Nephron (organoid): ENCODE data around the gene GSS.

Source experiments
- H3K27ac Mint-ChIP-seq, 3 experiments: 2 replicates each; pipeline ENCODE4 v1.8.0; 2020; ENCODE audit warnings: mixed read lengths in 3 of 3, mild to moderate bottlenecking in 2 of 3, moderate library complexity in 1 of 3
- H3K27me3 Mint-ChIP-seq: 2 replicates; pipeline ENCODE4 v1.8.0; 2021; ENCODE audit warnings: low read depth, mild to moderate bottlenecking, moderate library complexity, mixed read lengths
- H3K36me3 Mint-ChIP-seq: 2 replicates; pipeline ENCODE4 v1.8.0; 2020; ENCODE audit warnings: low read depth, mixed read lengths
- H3K4me1 Mint-ChIP-seq: 2 replicates; pipeline ENCODE4 v1.8.0; 2020; ENCODE audit warnings: mixed read lengths
- H3K4me3 Mint-ChIP-seq, 3 experiments: 2 replicates each; pipeline ENCODE4 v1.8.0; 2020; ENCODE audit warnings: mild to moderate bottlenecking in 3 of 3, mixed read lengths in 3 of 3, moderate library complexity in 2 of 3
- H3K9me3 Mint-ChIP-seq: 2 replicates; pipeline ENCODE4 v1.8.0; 2020; ENCODE audit warnings: mixed read lengths
- TF ChIP-seq, protein P1 (sequence below), 3 experiments: fragments of 200-600 bp; sonication (generic); IDR thresholded peaks; one replicate each; pipeline ENCODE4 v1.5.0; 2021; ENCODE audit warnings: antibody characterized with exemption in 3 of 3; ENCODE audit not compliant: unreplicated experiment in 3 of 3

Gene GSS

DNA sequence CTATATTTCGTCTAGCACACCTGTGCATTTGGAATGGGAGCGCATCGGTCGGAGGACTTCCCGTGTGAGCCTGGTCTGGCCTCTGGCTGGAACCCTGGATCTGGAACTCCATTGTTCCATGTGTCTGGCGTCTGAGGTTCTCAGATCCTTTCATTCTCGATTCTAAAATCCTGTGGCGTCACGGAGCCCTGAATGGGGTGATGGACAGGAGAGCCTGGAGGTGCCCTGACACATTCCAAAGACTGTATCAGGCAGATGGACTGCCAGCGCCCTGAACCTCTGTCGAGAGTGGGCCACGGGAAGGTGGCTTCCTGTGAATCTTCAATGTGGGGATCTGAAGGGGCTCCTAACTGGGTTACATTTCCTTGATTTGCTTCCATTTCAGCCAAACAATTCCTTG is 20.7 kb upstream of the GSS start:
- Mint-ChIP-seq H3K4me3 (peak overlapping the region in 1 of 3 experiments; percentile 32), H3K27ac (peak overlapping the region in 2 of 3 experiments; percentile 30 to 49), H3K4me1 (peaks cover 58% of the 10 kb centered on the region), H3K9me3 (no peaks in the 10 kb centered on the region), H3K27me3 (peaks cover 12% of the 10 kb centered on the region), H3K36me3 (no peaks in the 10 kb centered on the region)
- TF ChIP-seq, protein P1, sequence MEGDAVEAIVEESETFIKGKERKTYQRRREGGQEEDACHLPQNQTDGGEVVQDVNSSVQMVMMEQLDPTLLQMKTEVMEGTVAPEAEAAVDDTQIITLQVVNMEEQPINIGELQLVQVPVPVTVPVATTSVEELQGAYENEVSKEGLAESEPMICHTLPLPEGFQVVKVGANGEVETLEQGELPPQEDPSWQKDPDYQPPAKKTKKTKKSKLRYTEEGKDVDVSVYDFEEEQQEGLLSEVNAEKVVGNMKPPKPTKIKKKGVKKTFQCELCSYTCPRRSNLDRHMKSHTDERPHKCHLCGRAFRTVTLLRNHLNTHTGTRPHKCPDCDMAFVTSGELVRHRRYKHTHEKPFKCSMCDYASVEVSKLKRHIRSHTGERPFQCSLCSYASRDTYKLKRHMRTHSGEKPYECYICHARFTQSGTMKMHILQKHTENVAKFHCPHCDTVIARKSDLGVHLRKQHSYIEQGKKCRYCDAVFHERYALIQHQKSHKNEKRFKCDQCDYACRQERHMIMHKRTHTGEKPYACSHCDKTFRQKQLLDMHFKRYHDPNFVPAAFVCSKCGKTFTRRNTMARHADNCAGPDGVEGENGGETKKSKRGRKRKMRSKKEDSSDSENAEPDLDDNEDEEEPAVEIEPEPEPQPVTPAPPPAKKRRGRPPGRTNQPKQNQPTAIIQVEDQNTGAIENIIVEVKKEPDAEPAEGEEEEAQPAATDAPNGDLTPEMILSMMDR (IDR thresholded peaks at IDR 0.05; ENCODE audit: unreplicated experiment in 3 of 3), result no peak

DNA sequence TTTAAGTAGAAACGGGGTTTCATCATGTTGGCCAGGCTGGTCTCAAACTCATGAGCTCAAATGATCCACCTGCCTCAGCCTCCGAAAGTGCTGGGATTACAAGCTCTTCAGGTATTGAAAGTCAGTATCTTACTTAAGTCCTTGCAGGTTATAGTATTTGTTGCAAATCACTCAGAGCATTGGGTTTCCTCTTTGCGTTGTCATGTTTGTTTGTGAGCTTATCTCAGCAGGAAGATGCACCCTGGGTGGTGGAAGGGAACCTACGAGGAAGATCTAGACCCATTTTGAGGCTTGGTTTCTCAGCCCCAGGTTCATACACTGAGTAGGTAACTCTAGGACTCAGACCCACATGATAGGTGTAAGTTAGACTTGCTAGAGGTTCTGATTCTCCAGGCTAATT is 18.6 kb upstream of the GSS start:
- Mint-ChIP-seq H3K9me3 (no peaks in the 10 kb centered on the region), H3K36me3 (no peaks in the 10 kb centered on the region), H3K27me3 (peaks cover 12% of the 10 kb centered on the region), H3K27ac (no peak overlapping the region), H3K4me1 (peaks cover 59% of the 10 kb centered on the region), H3K4me3 (no peak overlapping the region)
- TF ChIP-seq, protein P1 (IDR thresholded peaks at IDR 0.05; ENCODE audit: unreplicated experiment in 3 of 3), result no peak

GRCh38 chr20:34971561-34972235 is 16.1 kb upstream of the GSS start:
- H3K27me3 Mint-ChIP-seq, result peaks cover 12% of the 10 kb centered on the region
- H3K4me1 Mint-ChIP-seq, result peaks cover 60% of the 10 kb centered on the region
- H3K9me3 Mint-ChIP-seq, result no peaks in the 10 kb centered on the region
- TF ChIP-seq, protein P1 (IDR thresholded peaks at IDR 0.05; ENCODE audit: unreplicated experiment in 3 of 3), result no peak
- no peaks in the 10 kb centered on the region for H3K36me3 Mint-ChIP-seq
- H3K4me3 Mint-ChIP-seq, result peak overlapping the region in 1 of 3 experiments; percentile 12
- peak overlapping the region; percentile 50 to 60 (median 56) for H3K27ac Mint-ChIP-seq

DNA sequence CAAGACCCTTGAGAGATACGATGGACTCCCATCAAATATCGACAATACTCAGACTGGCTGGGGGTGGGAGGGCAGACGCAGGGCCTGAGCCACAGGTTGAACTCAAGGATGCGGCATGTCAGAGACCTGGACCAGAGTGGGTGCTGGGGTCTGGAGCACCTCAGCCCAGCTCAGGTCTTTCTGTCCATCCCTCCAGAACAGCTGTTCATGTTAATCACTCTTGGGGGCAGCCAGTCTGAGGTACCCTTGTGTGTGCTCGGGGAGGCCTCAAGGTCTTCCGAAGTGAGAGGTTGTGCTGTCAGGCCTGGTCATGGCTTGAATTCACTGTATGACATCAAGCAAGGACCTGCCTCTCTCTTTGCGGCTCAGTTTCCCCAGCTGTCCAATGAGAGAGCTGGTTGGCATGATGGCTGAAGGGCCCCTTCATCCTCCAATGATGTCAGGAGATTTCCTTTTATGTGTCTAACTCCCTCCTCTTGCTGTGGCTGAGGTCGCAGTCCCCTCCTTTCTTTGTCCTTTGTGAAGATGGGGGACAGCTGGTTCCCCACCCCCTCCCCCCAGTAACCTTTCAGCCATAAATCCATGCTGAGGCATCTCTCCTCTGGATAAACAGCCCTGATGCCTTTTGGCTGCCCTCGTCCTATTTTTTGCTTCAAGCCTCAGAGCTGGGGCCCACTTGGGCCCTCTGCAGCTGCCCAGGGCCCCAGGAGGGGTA is 15.4 kb upstream of the GSS start:
- Mint-ChIP-seq H3K4me1 (peaks cover 58% of the 10 kb centered on the region), H3K9me3 (no peaks in the 10 kb centered on the region), H3K4me3 (no peak overlapping the region), H3K36me3 (no peaks in the 10 kb centered on the region), H3K27me3 (peaks cover 6% of the 10 kb centered on the region), H3K27ac (peak overlapping the region; percentile 50 to 75 (median 60))
- TF ChIP-seq, protein P1 (IDR thresholded peaks at IDR 0.05; ENCODE audit: unreplicated experiment in 3 of 3), result no peak

DNA sequence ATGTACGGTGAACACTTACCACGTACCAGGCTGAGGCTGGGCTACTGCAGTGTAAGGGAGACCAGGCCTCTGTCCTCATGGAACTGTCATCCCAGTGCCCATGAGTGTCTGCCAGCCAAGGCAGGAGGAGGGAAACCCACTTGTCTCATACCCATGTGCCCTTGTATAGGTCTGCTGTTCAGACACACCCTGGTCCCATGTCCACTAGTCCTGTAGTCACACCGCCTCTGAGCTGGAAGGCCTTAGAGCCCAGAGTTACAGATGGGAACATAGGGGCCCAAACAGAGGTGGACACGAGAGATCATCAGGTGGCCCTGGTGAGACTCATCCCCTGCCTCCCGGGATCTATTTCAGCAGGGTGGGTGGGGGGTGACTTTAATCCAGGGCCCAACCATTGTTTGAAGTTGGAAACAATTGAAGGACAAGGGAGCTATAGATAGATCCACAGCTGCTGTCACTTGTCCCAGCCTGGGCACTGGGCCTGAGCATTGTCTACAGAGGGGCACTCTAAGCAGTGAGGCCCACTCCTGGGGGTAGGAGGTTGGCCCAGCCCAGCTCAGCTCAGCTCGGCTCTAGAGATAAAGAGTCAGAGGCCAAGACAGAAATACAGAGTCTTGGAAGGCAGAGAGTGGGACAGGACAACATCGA is 14.7 kb upstream of the GSS start:
- H3K27me3 Mint-ChIP-seq, result peaks cover 3% of the 10 kb centered on the region
- TF ChIP-seq, protein P1 (IDR thresholded peaks at IDR 0.05; ENCODE audit: unreplicated experiment in 3 of 3), result no peak
- peak overlapping the region; percentile 50 to 75 (median 60) for H3K27ac Mint-ChIP-seq
- H3K36me3 Mint-ChIP-seq, result no peaks in the 10 kb centered on the region
- no peaks in the 10 kb centered on the region for H3K9me3 Mint-ChIP-seq
- no peak overlapping the region for H3K4me3 Mint-ChIP-seq
- H3K4me1 Mint-ChIP-seq, result peaks cover 62% of the 10 kb centered on the region
